GM19238 (cell line): ENCODE measurements around the gene STK38L.

Experiments
- DNase-seq: peaks from one replicate; pipeline ENCODE4 v3.0.0; 2011; ENCODE audit warnings: low spot score; ENCODE audit not compliant: insufficient read length

The STK38L gene

GRCh38 chr12:27276275-27276674 lies 32.2 kb downstream of the STK38L start:
- DNase-seq: no peak

GRCh38 chr12:27277846-27278260 lies 33.8 kb downstream of the STK38L start:
- DNase-seq: peak; percentile 13

- DNase-seq: no peak
These were observed 35.7 kb downstream of the STK38L start for GRCh38 chr12:27279826-27280225.

GRCh38 chr12:27280412-27280811 lies 36.3 kb downstream of the STK38L start:
- no peak for DNase-seq

GRCh38 chr12:27282754-27283153 lies 38.7 kb downstream of the STK38L start:
- DNase-seq: no peak

- DNase-seq: no peak
These were observed 39.9 kb downstream of the STK38L start for GRCh38 chr12:27284021-27284420.

- no peak for DNase-seq
These were observed 40.7 kb downstream of the STK38L start for GRCh38 chr12:27284751-27285150.

- DNase-seq: no peak
These were observed 41.3 kb downstream of the STK38L start for GRCh38 chr12:27285403-27285802.

GRCh38 chr12:27289414-27289813 lies 45.3 kb downstream of the STK38L start:
- no peak for DNase-seq

- DNase-seq: no peak
These were observed 46.5 kb downstream of the STK38L start for GRCh38 chr12:27290501-27291168.

GRCh38 chr12:27291862-27292261 lies 47.8 kb downstream of the STK38L start:
- DNase-seq: no peak

- DNase-seq: no peak
These were observed 48.6 kb downstream of the STK38L start for GRCh38 chr12:27292718-27293117.

GRCh38 chr12:27293463-27293862 lies 49.4 kb downstream of the STK38L start:
- no peak for DNase-seq

GRCh38 chr12:27296674-27297073 lies 52.6 kb downstream of the STK38L start:
- no peak for DNase-seq

GRCh38 chr12:27297566-27297965 lies 53.5 kb downstream of the STK38L start:
- no peak for DNase-seq

- no peak for DNase-seq
These were observed 55.0 kb downstream of the STK38L start for GRCh38 chr12:27299102-27299501.

GRCh38 chr12:27300226-27300625 lies 56.1 kb downstream of the STK38L start:
- DNase-seq: no peak

GRCh38 chr12:27303139-27304111 lies 59.3 kb downstream of the STK38L start:
- DNase-seq: no peak

GRCh38 chr12:27304856-27305255 lies 60.8 kb downstream of the STK38L start:
- no peak for DNase-seq

GRCh38 chr12:27305673-27306456 lies 61.8 kb downstream of the STK38L start:
- DNase-seq: no peak

GRCh38 chr12:27309293-27309994 lies 65.4 kb downstream of the STK38L start:
- no peak for DNase-seq
